NCI-H82 treated with DMSO at 0.1 percent for 48 hours (cell line): Measurements from ENCODE around the gene SPCS2.
"Not testable (repeated sequence)": the region's sequence is repeated elsewhere in the genome, so short reads cannot be mapped to it uniquely, and the experiment has no call there.

Experiments used
- DNase-seq: peaks from one replicate; lab custom pipeline; 2025; ENCODE audit not compliant: unreplicated experiment; lab: John Stamatoyannopoulos, UW

Gene SPCS2

GRCh38 chr11:74992852-74993251 is 43.8 kb downstream of the SPCS2 start:
- no peak for DNase-seq

DNA sequence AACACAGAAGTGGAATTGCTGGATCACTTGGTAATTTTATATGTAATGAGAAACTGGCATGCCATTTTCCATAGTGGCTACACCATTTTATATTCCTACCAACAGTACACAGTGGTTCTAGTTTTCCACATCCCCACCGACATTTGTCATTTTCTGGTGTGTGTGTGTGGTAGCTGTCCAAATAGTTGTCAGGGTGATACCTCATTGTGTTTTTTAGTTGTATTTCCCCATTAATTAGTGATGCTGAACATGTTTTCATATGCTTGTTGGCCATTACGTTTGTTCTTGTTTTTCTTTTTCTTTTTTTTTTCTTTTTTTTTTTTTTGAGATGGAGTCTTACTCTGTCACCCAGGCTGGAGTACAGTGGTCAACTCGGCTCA is 51.9 kb downstream of the SPCS2 start:
- DNase-seq = no peak

DNA sequence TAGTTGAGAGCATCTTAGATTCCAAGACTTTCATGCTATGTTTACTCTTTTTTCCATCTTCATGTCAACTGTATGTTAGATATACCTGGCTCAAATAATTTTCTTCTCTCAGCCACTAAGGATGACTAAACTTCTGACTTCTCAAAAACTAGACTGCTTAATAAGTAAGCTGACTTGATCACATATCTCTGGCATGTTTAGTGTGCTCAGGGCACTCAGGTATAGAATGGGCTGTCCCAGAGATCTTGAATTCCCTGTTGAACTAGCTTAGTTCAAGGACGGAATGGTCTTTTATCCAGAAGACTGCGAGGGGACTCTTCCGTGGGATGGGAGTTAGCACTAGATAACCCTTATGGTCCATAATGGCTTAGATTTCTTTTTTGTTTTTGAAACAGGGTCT is 52.6 kb downstream of the SPCS2 start:
- DNase-seq = no peak

DNA sequence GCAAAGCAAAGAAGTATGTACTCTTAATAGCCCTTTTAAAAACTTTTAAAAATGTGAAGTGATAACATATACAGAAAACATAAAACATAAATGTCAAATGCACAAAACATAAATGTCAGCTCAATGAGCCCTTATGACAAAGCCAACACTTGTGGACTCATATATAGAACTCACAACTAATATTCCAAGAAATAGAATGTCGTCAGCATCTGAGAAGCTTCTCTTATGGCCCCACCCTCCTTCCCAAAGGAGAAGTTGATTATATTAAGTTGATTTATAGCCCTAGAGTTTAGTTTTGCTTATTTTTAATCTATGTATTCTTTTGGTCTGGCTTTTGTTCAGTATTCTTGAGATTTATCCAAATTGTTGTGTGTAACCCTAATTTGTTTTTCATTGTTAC is 53.5 kb downstream of the SPCS2 start:
- DNase-seq = no peak

DNA sequence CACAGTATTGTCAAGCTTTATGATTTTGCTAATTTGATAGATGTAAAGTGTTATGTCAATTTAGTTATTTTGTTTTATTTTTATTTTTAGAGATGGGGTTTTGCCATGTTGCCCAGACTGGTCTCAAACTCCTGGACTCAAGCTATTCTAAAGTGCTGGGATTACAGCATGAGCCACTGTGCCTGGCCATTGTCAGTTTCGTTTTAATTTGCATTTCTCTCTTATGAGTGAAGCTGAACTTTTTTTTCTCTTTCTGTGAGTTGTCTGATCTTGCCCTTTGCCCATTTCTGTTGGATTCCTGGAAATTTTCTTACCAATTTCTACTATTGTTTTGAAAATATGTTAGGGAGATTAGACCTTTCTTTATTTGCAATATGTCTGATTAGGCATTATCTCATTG is 55.1 kb downstream of the SPCS2 start:
- DNase-seq = no peak

- no peak for DNase-seq
Measured at GRCh38 chr11:75011357-75011756, 62.3 kb downstream of the SPCS2 start.

DNA sequence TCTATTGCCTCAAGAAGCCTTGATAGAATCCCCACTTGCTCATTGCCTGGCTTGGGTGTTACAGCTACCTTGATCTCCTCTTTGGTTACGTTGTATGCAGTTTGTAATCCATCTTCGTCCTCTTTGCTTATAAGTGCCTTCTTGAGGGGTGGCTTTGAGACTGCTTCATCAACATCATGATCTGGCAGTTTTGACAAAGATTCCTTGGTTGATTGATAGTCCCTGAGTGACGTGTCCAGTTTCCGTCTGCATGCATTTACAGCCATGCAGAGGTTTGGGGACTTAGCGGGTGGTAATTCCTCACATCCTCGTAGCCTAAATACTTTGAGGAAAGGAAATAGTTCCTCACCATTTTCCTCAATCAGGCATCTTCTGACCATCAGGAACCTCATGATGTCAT is 62.8 kb downstream of the SPCS2 start:
- no peak for DNase-seq

DNA sequence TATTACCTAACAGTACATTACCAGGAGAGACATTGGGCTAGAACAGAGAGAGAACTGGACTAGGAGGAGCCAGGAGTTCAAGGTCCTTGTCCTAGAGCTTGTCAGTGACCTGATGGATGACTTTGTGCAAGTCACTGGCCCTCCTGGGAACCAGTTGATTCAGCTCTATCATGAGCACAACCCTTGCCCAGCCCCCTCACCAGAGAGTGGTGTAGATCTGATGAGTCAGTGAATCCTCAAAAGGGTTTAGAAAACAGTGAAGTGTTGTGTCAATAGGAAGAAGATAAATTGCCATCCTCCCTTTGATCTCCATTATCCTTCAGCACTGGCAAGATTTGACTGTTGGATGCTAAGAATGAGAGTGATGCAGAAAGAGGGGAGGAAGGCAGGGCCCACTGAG is 64.0 kb downstream of the SPCS2 start:
- no peak for DNase-seq

DNA sequence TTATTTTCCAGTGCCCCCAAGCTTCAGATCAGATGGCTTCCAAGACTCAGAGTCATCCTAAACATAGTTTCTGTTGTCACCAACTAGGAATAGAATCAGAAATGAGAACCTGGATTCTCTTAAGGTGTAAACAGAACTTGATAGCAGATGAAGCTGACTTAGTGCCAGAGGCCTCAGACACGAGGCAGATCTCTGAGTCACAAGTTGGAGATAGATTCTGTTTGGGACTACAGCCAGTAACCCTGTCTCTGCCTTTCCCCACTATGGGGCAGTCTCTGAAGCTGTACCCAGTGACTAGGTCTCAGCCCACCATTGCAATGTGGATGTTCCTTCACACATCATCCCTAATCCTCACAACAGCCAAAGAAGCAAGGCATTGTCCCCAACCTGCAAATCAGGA is 65.1 kb downstream of the SPCS2 start:
- no peak for DNase-seq

DNA sequence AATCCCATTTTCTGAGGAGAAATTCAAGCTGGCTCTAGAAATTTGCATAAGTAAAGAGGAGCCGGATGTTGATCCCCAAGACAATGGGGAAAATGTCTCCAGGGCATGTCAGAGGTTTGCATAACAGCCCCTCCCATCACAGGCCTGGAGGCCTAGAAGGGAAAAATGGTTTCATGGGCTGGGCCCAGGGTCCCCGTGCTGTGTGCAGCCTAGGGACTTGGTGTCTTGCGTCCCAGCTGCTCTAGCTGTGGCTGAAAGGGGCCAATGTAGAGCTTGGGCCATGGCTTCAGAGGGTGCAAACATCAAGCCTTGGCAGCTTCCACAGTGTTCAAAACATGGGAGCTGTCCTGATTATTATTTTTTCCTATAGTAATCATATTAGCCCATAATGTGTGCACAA is 70.1 kb downstream of the SPCS2 start:
- not testable (repeated sequence) for DNase-seq

GRCh38 chr11:75020328-75020727 is 71.3 kb downstream of the SPCS2 start:
- DNase-seq = not testable (repeated sequence)

- DNase-seq = no peak
Measured at GRCh38 chr11:75022296-75022695, 73.2 kb downstream of the SPCS2 start.

GRCh38 chr11:75022759-75023396 is 73.8 kb downstream of the SPCS2 start:
- peak; percentile 36 for DNase-seq

- DNase-seq = no peak
Measured at GRCh38 chr11:75023446-75024067, 74.5 kb downstream of the SPCS2 start.

GRCh38 chr11:75024068-75024449 is 75.0 kb downstream of the SPCS2 start:
- no peak for DNase-seq

DNA sequence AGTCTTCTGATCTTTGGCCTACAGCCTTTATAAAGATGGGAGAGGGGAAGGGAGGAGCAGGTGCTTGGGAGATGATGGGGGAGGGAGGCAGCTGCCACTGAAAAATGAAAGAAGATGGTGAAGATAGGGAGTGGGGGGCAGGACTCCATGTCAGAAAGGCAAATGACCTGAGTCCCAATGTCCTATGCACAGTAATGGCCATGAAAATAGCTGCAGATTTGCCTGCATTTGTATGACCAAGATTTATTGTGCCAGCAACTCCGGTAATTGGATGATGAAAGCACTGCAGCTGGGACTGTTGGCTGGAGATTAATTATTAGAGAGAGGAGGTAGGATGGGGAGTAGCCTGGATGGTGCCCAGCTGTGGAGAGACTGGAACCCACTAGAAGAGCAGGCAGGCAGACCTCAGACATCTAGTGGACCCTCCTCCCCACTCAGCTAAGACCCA is 75.7 kb downstream of the SPCS2 start:
- peak; percentile 77 for DNase-seq

GRCh38 chr11:75025561-75025960 is 76.5 kb downstream of the SPCS2 start:
- no peak for DNase-seq

DNA sequence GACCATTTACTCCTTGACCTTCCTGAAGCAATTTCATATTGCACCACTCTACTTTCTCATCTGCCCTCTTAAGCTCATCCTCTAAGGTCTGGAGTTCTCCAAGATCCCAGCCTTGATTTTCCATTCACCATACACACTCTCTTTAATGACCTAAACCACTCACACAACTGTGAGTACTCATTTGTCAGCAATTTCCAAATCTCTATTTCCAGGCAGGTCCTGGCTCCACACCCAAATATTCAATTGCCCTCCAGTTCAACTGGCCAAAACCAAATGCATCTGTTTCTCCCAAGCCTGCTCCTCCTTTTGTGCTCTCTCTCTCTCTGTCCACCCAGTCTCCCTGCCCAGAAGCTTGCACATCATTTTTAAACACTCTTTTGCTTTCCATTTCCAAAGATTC is 79.3 kb downstream of the SPCS2 start:
- no peak for DNase-seq
